DOHH2 (cell line): ENCODE results near the gene XRCC4.

ENCODE experiments used
- CTCF ChIP-seq: fragments of 200-600 bp; sonication (generic); IDR thresholded peaks from one replicate; pipeline ENCODE4 v1.5.1; 2014; ENCODE audit warnings: antibody characterized with exemption, mild to moderate bottlenecking, low read depth, low read length; ENCODE audit not compliant: poor library complexity, severe bottlenecking
- EZH2phosphoT487 ChIP-seq: fragments of 200-600 bp; sonication (generic); IDR thresholded peaks from 2 replicates; pipeline ENCODE4 v1.6.1; 2017; ENCODE audit warnings: borderline replicate concordance, mild to moderate bottlenecking, antibody characterized with exemption, low read length, moderate library complexity, mixed read lengths

DNA sequence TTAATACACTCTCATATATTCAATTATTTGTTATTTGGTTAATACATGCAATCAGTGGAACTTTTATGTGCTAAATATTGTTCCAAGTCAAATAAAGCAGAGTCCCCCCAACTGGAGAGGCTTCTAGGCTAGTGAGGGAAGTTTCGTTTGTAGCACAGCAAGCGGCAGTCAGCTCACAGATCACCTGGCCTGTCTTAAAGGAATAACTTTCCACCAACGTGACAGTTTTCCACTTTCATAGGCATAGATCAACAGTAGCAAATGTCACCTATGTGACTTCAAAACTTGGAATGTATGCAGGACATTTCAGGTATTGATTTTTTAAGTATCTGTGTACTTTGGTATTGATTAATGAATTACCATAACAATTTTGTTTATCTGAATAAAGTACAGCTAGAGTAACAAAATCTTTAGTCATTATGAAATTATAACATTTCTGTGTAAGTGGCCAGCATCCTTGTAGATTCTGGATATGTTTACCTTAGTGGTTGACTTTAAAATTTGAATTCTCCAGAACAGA, 264.5 kb downstream of the XRCC4 start:
- TF ChIP-seq CTCF: no peak
- TF ChIP-seq EZH2phosphoT487: no peak
